ENCODE data around the gene KRTAP26-1. TPM values are rescaled to one million over a fixed set of nuclear protein-coding genes. Genes with fewer than 3 reads are reported as not detected.

KRTAP26-1 gene
- total RNA-seq, 4 donors from 2014 or later, result not detected

DNA sequence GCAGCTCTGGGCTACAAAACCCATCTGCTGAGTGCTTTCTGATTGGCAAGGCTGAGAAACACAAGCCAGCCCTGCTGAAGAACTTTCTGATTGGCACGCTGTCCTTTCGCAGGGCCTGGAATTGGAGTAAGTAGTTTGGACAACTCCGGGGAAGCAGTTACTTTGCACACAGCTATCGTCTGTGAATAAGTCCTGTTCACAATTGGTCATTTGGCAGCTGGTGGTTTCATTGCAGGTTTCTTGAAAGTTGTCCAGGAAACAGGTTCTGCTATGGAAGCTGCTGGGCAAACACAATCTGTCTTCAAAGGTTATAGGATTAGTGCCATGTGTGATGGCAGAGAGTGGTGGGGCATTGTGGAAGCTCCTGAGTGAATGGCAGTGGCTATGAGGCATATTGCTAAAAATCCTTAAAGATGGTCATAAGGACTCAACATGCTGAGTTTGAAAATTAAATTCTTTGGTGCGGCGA lies 17.2 kb upstream of the KRTAP26-1 start, which contains the start of gene KRTAP27-1:
Gene KRTAP27-1 (minus strand): TSS at position 419 of the 469 bp plus-strand sequence. CDS start 26 bp downstream, at position 393.
- H3K4me1 ChIP-seq, result no peaks in the 10 kb centered on the region
- H3K9me3 ChIP-seq, result no peaks in the 10 kb centered on the region
- no peaks in the 10 kb centered on the region for H3K27me3 ChIP-seq
- H3K4me3 ChIP-seq (replicated peaks in 1 of 3), result no peak within 1 kb of the TSS
- WGBS, 2 donors, result 91 to 100% methylated on average over 5 to 6 of the region's 6 CpGs
- no peak for DNase-seq
- intact Hi-C loops (cut with DNase I), result no loop called here
- no peak within 1 kb of the TSS for H3K27ac ChIP-seq
- TF ChIP-seq POLR2A (IDR thresholded peaks at IDR 0.05) (no peak), CTCF (IDR thresholded peaks at IDR 0.05) (no peak)
- H3K36me3 ChIP-seq, result no peaks in the 10 kb centered on the region

- no peak overlapping the region for H3K4me3 ChIP-seq (replicated peaks in 1 of 3)
- intact Hi-C loops (cut with DNase I), result no loop called here
- H3K4me1 ChIP-seq, result no peaks in the 10 kb centered on the region
- H3K27me3 ChIP-seq, result no peaks in the 10 kb centered on the region
- no peak for DNase-seq
- no peaks in the 10 kb centered on the region for H3K9me3 ChIP-seq
- no peak overlapping the region for H3K27ac ChIP-seq
- no peak for TF ChIP-seq CTCF (IDR thresholded peaks at IDR 0.05)
- TF ChIP-seq POLR2A (IDR thresholded peaks at IDR 0.05), result no peak
- 56 to 57% methylated on average over 2 of the region's 2 CpGs for WGBS, 2 donors
- no peaks in the 10 kb centered on the region for H3K36me3 ChIP-seq
These were observed 16.5 kb upstream of the KRTAP26-1 start for GRCh38 chr21:30336596-30336995.

- DNase-seq, result no peak
- Histone ChIP-seq H3K9me3 (no peaks in the 10 kb centered on the region), H3K27me3 (no peaks in the 10 kb centered on the region), H3K27ac (no peak overlapping the region), H3K4me1 (no peaks in the 10 kb centered on the region), H3K36me3 (no peaks in the 10 kb centered on the region), H3K4me3 (replicated peaks in 1 of 3) (no peak overlapping the region)
- TF ChIP-seq CTCF (IDR thresholded peaks at IDR 0.05) (no peak), POLR2A (IDR thresholded peaks at IDR 0.05) (no peak)
- intact Hi-C loops (cut with DNase I), result no loop called here
- 81 to 88% methylated on average over 3 of the region's 3 CpGs for WGBS, 2 donors
These were observed 13.6 kb upstream of the KRTAP26-1 start for GRCh38 chr21:30333736-30334135.

- no peak overlapping the region for H3K27ac ChIP-seq
- WGBS, 2 donors, result 88 to 93% methylated on average over 2 of the region's 2 CpGs
- no peak for TF ChIP-seq CTCF (IDR thresholded peaks at IDR 0.05)
- TF ChIP-seq POLR2A (IDR thresholded peaks at IDR 0.05), result no peak
- H3K4me1 ChIP-seq, result no peaks in the 10 kb centered on the region
- H3K4me3 ChIP-seq (replicated peaks in 1 of 3), result no peak overlapping the region
- H3K36me3 ChIP-seq, result no peaks in the 10 kb centered on the region
- no peaks in the 10 kb centered on the region for H3K27me3 ChIP-seq
- intact Hi-C loops (cut with DNase I), result no loop called here
- H3K9me3 ChIP-seq, result no peaks in the 10 kb centered on the region
- no peak for DNase-seq
These were observed 12.6 kb upstream of the KRTAP26-1 start for GRCh38 chr21:30332681-30333080.

DNA sequence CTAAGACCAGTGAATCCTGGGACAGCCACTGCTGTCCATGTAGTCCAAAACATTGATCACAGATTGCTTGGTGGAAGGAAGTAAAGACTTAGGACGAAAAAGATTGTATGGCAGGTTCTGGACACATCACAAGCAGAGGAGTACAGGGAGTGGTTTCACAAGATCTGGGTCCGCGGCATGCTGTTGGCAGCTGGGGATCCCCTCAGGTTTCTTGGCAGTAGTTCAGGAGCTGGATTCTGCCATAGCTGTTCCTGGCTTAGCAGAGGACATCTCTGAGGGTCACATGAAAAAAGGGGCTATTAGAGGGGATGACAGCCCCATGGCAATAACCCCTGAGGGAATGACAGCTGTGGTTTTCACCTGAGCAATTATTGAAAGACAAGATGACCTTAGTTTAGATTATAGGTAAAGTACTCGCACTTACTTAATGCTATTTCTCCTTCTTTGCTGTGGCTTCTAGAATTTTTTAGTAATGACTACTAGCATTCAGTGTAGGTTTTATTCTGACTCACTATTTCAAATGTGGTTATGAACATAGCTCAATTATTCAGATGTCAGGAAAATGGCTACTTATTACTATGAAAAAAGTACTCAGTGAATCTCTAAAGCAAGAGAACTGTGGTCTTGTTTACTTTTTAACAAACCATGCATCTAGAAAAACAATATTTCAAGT lies 9.2 kb upstream of the KRTAP26-1 start:
- Histone ChIP-seq H3K27me3 (no peaks in the 10 kb centered on the region), H3K4me3 (replicated peaks in 1 of 3) (no peak overlapping the region), H3K27ac (no peak overlapping the region), H3K9me3 (no peaks in the 10 kb centered on the region), H3K36me3 (no peaks in the 10 kb centered on the region), H3K4me1 (no peaks in the 10 kb centered on the region)
- 81 to 93% methylated on average over 4 of the region's 4 CpGs for WGBS, 2 donors
- intact Hi-C loops (cut with DNase I), result no loop called here
- no peak for DNase-seq
- TF ChIP-seq CTCF (IDR thresholded peaks at IDR 0.05) (no peak), POLR2A (IDR thresholded peaks at IDR 0.05) (no peak)
